Esophagus muscularis mucosa (tissue), 4 donors: ENCODE measurements around the gene LRRC7. TPM values are rescaled to one million over a fixed set of nuclear protein-coding genes. Genes with fewer than 3 reads are reported as not detected.

ENCODE experiments used
- DNase-seq: peaks from one replicate; pipeline ENCODE4 v3.0.0-alpha.2; 2017; ENCODE audit errors: extremely low spot score
- H3K27ac ChIP-seq, 4 donors: fragments of 200-600 bp; sonication (generic); replicated peaks in 1 of 4; 1 replicate in 3 of 4; 2 replicates in 1 of 4; pipeline ENCODE4 v1.5.1; 2016 to 2019; ENCODE audit warnings: mild to moderate bottlenecking in 1 of 4
- H3K27me3 ChIP-seq, 4 donors: fragments of 200-600 bp; sonication (generic); one replicate each; pipeline versions ENCODE4 v1.5.1 to v1.6.0; 2016 to 2019
- H3K36me3 ChIP-seq, 4 donors: fragments of 200-600 bp; sonication (generic); one replicate each; pipeline ENCODE4 v1.5.1; 2016 to 2019
- H3K4me1 ChIP-seq, 4 donors: fragments of 200-600 bp; sonication (generic); one replicate each; pipeline ENCODE4 v1.5.1; 2016 to 2019
- H3K4me3 ChIP-seq, 4 donors: fragments of 200-600 bp; sonication (generic); 1 replicate in 2 of 4; 2 replicates in 2 of 4; pipeline ENCODE4 v1.5.1; 2016 to 2019; ENCODE audit warnings: mild to moderate bottlenecking in 4 of 4, moderate library complexity in 1 of 4
- H3K9me3 ChIP-seq, 4 donors: fragments of 200-600 bp; sonication (generic); 1 replicate in 3 of 4; 2 replicates in 1 of 4; pipeline ENCODE4 v1.5.1; 2016 to 2019
- CTCF ChIP-seq, 3 experiments: fragments of 200-600 bp in 2 of 3; fragments of 450-650 bp in 1 of 3; sonication (generic) in 2 of 3; IDR thresholded peaks; one replicate each; pipeline ENCODE4 v1.5.1; 2017 to 2019; ENCODE audit warnings: antibody characterized with exemption in 3 of 3, mild to moderate bottlenecking in 2 of 3, moderate library complexity in 1 of 3
- EP300 ChIP-seq: sonication (generic); formaldehyde crosslinking; IDR thresholded peaks from one replicate; pipeline ENCODE4 v1.6.1; 2017; ENCODE audit warnings: antibody characterized with exemption
- POLR2A ChIP-seq: fragments of 450-650 bp; IDR thresholded peaks from one replicate; pipeline ENCODE4 v1.6.1; 2017; ENCODE audit warnings: antibody characterized with exemption, moderate library complexity, mild to moderate bottlenecking, low read depth
- POLR2AphosphoS5 ChIP-seq, 2 donors: sonication (generic); formaldehyde crosslinking; IDR thresholded peaks; one replicate each; pipeline ENCODE4 v1.6.1; 2017; ENCODE audit warnings: antibody characterized with exemption in 2 of 2
- WGBS: methylation state at CpG from one replicate; pipeline ENCODE4 v1.1.5; 2018; 5-methylcytosine and 5-hydroxymethylcytosine counted together
- intact Hi-C: fragments of 100-400 bp; cut with DNase I; formaldehyde crosslinking; loops from one replicate; pipeline ENCODE4 v1.15.1; 2023
- total RNA-seq, 4 donors: library from RNA; depleted of rRNA; stranded (reverse); fragments of >200 nt; gene quantifications; one replicate each; pipeline versions ENCODE4 v1.1.0 to v1.2.1, GENCODE V29; 2016

The LRRC7 gene
- total RNA-seq, 4 donors from 2014 or later, result 0.26 to 2.5 (median 0.42) TPM

GRCh38 chr1:69661686-69662085 is 94.0 kb downstream of the LRRC7 start:
- peaks cover 0 to 4% (median 0%) of the 10 kb centered on the region in 4 donors for H3K9me3 ChIP-seq
- DNase-seq, result no peak
- TF ChIP-seq POLR2AphosphoS5 (IDR thresholded peaks at IDR 0.05) (no peak), CTCF (IDR thresholded peaks at IDR 0.05) (no peak), POLR2A (no peak), EP300 (no peak)
- no peaks in the 10 kb centered on the region for H3K4me1 ChIP-seq
- H3K27me3 ChIP-seq, result no peaks in the 10 kb centered on the region
- no peak overlapping the region for H3K27ac ChIP-seq
- no peak overlapping the region for H3K4me3 ChIP-seq
- WGBS, result 89% methylated on average over 1 of the region's 1 CpG
- H3K36me3 ChIP-seq, result no peaks in the 10 kb centered on the region
- intact Hi-C loops, result no loop called here

- no peak for DNase-seq
- intact Hi-C loops, result no loop called here
- WGBS, result 82% methylated on average over 2 of the region's 2 CpGs
- H3K27ac ChIP-seq, result no peak overlapping the region
- H3K27me3 ChIP-seq, result no peaks in the 10 kb centered on the region
- H3K4me1 ChIP-seq, result no peaks in the 10 kb centered on the region
- peaks cover 0 to 4% (median 0%) of the 10 kb centered on the region in 4 donors for H3K9me3 ChIP-seq
- TF ChIP-seq POLR2AphosphoS5 (IDR thresholded peaks at IDR 0.05), result no peak
- TF ChIP-seq POLR2A, result no peak
- TF ChIP-seq EP300, result no peak
- no peaks in the 10 kb centered on the region for H3K36me3 ChIP-seq
- no peak overlapping the region for H3K4me3 ChIP-seq
Observed at GRCh38 chr1:69662321-69662720, 94.6 kb downstream of the LRRC7 start.

- intact Hi-C loops, result no loop called here
- no peak for DNase-seq
- Histone ChIP-seq H3K27ac (no peak overlapping the region), H3K4me1 (no peaks in the 10 kb centered on the region), H3K36me3 (no peaks in the 10 kb centered on the region), H3K27me3 (no peaks in the 10 kb centered on the region), H3K4me3 (no peak overlapping the region), H3K9me3 (no peaks in the 10 kb centered on the region)
- WGBS, result 79% methylated on average over 7 of the region's 7 CpGs
- TF ChIP-seq CTCF (IDR thresholded peaks at IDR 0.05), result no peak
- no peak for TF ChIP-seq EP300
- no peak for TF ChIP-seq POLR2A
- no peak for TF ChIP-seq POLR2AphosphoS5 (IDR thresholded peaks at IDR 0.05)
Observed at GRCh38 chr1:69671363-69672010, 103.8 kb downstream of the LRRC7 start.

- H3K9me3 ChIP-seq, result no peaks in the 10 kb centered on the region
- WGBS, result 77% methylated on average over 1 of the region's 1 CpG
- H3K36me3 ChIP-seq, result no peaks in the 10 kb centered on the region
- intact Hi-C loops, result no loop called here
- H3K4me1 ChIP-seq, result no peaks in the 10 kb centered on the region
- no peak for DNase-seq
- H3K4me3 ChIP-seq, result no peak overlapping the region
- no peaks in the 10 kb centered on the region for H3K27me3 ChIP-seq
- TF ChIP-seq POLR2A, result no peak
- no peak for TF ChIP-seq POLR2AphosphoS5 (IDR thresholded peaks at IDR 0.05)
- no peak for TF ChIP-seq CTCF (IDR thresholded peaks at IDR 0.05)
- no peak for TF ChIP-seq EP300
- no peak overlapping the region for H3K27ac ChIP-seq
Observed at GRCh38 chr1:69673321-69673720, 105.6 kb downstream of the LRRC7 start.

- intact Hi-C loops, result no loop called here
- Histone ChIP-seq H3K36me3 (no peaks in the 10 kb centered on the region), H3K4me3 (no peak overlapping the region), H3K4me1 (no peaks in the 10 kb centered on the region), H3K9me3 (no peaks in the 10 kb centered on the region), H3K27me3 (no peaks in the 10 kb centered on the region), H3K27ac (no peak overlapping the region)
- DNase-seq, result no peak
- TF ChIP-seq EP300 (no peak), POLR2AphosphoS5 (IDR thresholded peaks at IDR 0.05) (no peak), CTCF (IDR thresholded peaks at IDR 0.05) (no peak), POLR2A (no peak)
- WGBS, result 94% methylated on average over 2 of the region's 2 CpGs
Observed at GRCh38 chr1:69679965-69680364, 112.2 kb downstream of the LRRC7 start.
